GM18499 (cell line): ENCODE measurements around the gene USB1.

ENCODE experiments used
- ATAC-seq: cut with Tn5 transposase; IDR thresholded peaks from one replicate; pipeline ENCODE4 v1.9.1; 2021; ENCODE audit warnings: moderate number of reproducible peaks; ENCODE audit not compliant: insufficient read depth, unreplicated experiment

The USB1 gene

DNA sequence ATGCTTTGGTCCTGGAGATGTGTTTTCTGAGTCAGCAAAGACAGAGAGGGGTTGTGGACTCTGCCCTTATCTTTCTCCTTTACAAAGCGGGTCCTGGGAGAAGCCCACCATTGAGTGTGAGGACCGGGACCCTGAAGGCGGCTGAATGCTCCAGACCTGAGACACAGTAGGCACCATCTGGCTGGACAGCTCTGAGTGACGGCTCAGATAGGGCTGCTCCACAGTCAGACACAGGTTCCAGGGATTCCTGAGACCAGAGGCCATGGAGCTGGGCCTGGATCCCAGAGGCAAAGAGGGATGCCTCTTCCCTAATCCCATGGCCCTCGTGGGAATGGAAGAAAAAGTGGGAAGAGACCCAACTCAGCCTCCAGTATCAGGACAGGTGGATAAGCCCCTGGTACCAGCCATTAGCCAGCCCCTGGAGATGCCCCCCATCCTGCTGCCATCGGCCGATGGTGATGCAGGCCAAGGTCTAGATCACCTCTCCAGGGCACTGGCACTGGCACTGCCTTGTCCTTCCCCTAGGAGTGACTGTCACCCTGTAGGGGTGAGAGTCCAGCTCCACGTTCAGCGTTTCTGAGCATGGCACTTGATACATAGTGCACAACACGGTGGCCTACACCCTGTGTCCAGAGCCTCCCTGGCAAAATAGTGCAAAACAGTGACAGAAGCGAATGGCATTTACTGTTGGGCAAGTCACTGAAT is 29.1 kb downstream of the USB1 start:
- no peak for ATAC-seq

- no peak for ATAC-seq
Observed at GRCh38 chr16:58031016-58031800, 30.0 kb downstream of the USB1 start.

GRCh38 chr16:58032710-58033293 is 31.6 kb downstream of the USB1 start:
- no peak for ATAC-seq

GRCh38 chr16:58034128-58034685 is 33.0 kb downstream of the USB1 start:
- no peak for ATAC-seq

- no peak for ATAC-seq
Observed at GRCh38 chr16:58034774-58035173, 33.6 kb downstream of the USB1 start.

DNA sequence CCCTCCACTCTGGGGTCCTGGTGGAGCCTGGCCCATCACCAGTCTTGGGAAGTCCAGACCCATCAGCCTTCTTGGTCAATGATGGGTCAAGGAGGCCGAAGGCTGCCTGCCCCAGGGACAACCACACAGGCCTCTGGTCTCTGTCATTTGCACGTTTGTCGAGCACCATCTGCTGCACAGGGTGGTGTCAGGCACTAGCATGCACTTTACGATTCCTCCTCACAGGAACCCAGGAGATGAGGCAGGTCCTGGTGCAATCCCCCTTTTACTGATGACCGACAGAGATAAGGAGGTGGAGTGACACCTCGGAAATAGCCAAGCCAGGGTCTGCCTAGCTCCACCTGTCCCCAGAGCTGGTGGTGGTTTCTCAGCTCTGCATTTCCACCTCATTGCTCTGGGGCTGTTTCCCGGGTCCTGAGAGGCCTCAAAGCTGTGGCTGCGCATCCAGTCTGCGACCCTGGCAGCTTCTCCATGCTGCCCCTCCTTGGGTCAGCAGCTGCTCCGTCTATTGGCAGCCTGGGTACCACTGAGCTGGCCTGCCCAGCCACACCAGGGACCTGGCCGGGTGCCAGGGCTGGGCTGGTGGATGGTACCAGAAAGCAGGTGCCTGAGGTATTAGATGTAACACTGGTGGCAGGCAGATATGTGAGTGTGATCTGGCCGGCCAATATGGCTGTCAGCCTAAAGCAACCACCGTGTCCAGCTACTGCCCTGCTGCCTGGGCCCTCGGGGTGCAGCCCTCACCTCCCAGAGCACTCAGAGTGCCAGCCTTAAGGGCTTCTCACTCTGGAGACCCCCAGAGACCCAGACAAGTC is 34.4 kb downstream of the USB1 start:
- ATAC-seq: no peak

GRCh38 chr16:58036943-58037342 is 35.7 kb downstream of the USB1 start:
- ATAC-seq: no peak

DNA sequence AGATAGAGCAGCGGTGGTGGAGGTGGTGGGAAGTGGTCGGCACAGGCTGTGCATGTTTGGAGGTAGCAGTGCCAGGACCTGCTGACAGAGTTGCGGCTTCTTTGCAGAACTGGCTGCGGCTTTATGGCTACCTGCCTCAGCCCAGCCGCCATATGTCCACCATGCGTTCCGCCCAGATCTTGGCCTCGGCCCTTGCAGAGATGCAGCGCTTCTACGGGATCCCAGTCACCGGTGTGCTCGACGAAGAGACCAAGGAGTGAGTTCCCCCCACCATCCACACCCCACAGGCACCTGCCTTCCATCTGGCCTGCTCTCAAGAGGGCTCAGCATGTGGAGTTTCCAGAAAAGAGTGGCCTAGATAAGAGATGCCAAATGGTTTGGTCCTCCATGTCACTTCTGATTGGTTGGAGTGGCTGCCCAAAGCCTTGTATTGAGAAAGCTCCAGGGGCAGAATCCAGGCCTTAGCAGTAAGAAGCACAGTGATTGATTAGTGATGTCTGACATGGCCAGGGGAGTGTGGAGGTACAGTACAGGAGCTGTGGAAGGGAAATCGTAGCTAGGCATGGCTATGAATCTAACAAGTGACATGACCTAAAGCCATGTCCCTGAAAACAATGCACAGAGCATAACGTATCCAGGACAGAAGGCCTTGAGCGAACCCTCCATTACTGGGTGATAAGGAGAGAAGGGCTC is 36.3 kb downstream of the USB1 start:
- ATAC-seq: no peak

- ATAC-seq: no peak
Observed at GRCh38 chr16:58038219-58038641, 37.0 kb downstream of the USB1 start.

- ATAC-seq: no peak
Observed at GRCh38 chr16:58039829-58040495, 38.8 kb downstream of the USB1 start.

DNA sequence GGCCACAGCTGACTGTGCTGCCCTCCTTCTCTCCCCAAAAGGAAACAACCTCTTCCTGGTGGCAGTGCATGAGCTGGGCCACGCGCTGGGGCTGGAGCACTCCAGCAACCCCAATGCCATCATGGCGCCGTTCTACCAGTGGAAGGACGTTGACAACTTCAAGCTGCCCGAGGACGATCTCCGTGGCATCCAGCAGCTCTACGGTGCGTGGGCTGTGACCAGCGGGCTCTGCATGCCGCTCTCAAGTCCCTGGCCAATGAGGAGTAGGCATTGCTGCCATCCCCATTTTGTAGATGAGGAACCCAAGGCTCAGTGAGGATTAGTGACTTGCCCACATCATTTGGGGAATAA is 39.3 kb downstream of the USB1 start:
- ATAC-seq: no peak

DNA sequence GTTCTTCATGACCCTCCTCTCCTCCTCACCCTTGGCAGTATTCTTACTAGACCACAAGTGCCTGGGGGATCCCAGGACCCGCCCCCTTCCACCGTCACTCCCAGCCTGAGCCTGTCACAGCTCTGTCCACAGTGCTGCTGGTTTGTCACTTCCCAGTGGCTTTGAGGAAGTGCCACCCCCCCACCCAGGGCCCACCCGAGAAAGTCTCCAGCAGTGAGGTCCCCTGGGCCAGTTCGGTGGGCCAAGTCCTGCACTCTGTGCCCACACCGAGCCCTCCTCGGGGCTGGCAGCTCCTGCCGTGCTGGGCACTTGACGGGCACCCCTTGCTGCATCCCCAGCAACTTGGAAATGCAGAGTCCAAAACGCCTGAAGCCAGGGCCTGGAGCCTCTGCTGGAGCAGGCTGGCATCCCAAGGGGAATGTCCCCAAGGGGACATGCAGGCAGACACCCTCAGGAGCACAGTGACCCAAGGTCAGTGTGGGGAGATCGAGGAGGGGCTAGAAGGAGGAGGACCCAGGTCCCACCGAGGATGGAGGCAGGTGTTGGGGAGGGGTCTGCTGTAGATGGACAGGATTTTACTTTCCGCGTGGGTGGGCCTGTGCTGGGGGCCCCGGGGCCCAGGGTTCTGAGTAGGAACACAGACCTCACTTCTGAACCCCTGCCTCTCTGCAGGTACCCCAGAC is 39.9 kb downstream of the USB1 start:
- no peak for ATAC-seq

DNA sequence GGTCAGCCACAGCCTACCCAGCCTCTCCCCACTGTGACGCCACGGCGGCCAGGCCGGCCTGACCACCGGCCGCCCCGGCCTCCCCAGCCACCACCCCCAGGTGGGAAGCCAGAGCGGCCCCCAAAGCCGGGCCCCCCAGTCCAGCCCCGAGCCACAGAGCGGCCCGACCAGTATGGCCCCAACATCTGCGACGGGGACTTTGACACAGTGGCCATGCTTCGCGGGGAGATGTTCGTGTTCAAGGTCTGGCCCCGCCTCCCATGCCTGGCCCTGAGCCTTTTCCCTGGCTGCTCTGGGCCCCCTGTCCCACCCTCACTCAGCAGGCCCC is 40.4 kb downstream of the USB1 start:
- no peak for ATAC-seq

DNA sequence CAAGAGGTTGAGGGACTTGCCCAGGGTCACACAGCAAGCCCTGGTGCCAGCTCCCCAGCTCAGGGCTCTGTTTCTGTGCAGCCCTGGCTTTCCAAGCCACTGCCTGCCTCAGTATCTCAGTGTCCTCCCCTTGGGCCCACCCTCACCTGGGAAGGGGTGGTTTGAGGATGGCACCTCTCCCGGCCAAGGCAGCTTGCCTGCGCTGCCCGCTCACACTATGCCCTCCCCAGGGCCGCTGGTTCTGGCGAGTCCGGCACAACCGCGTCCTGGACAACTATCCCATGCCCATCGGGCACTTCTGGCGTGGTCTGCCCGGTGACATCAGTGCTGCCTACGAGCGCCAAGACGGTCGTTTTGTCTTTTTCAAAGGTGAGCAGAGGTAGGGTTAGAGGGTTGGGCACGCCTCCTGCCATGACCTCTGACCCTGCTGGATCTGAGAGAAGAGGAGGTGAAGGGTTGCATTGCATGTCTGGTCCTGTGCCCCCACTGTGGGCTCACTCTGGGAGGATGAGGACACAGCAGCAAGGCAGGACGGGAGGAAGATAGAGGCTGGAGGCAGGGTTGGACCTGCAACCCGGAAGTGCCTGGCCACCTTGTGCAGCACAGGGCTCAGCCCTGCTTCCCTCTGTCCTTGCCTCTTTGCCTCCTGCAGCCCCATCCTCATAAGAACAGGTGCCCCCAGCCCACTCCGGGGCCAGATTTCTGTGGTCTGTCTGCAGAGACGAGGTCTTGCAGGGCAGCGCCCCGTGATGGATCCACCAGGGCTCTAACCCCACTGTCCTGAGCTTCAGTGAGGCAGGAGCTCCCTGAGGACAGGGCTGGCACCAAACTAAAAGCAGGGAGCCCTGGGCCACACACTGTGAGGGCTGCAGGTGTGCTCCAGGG is 41.0 kb downstream of the USB1 start:
- no peak for ATAC-seq

DNA sequence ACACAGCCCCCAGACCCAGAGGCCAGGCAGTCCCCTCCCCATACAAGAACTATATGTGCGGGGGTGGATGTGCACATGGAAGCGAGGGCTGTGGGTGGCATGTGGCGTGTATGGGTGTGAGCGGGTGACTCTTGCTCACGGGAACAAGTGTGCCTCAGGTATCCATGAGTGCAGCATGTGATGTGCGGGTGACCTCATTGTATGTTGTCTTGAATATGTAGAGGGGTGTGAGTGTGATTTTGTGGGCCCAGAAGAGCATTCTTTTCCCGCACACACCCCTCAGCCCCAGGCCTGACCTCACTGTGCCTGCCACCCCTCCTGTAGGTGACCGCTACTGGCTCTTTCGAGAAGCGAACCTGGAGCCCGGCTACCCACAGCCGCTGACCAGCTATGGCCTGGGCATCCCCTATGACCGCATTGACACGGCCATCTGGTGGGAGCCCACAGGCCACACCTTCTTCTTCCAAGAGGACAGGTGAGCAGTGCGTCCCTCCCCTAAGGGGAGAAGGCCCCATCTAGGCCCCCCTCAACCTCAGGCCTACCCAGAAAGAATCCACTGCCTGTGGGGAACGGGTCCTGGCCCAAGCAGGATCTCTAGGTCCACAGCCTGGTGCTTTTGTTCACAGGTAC is 41.8 kb downstream of the USB1 start:
- no peak for ATAC-seq

DNA sequence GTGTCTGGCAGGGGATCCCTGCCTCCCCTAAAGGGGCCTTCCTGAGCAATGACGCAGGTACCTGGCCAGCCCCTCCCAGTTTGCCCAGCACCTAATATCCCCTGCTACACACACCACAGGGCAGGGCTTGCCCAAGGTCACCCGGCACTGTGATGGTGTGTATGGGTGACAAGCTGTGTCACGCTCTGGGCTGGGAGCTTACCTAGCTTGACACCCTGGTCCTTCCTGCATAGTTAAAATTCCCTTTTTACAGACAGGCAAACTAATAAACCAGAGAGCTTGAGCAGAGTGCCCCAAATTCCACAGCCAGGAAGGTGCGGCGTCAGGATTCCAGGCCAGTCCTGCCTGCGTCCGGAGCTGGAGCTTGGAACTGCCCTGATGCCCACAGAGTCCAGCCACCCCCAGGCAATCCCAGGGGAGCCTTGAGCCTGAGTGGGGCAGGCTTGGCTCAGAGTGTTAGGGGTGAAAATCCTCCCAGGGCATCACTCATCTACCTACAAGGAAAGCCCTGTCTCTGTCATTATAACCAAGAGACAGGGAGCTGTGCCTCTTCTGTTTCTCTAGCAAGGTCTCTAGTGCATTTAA is 42.5 kb downstream of the USB1 start:
- ATAC-seq: no peak
